ENCODE data around the gene CCR7.

Gene CCR7

DNA sequence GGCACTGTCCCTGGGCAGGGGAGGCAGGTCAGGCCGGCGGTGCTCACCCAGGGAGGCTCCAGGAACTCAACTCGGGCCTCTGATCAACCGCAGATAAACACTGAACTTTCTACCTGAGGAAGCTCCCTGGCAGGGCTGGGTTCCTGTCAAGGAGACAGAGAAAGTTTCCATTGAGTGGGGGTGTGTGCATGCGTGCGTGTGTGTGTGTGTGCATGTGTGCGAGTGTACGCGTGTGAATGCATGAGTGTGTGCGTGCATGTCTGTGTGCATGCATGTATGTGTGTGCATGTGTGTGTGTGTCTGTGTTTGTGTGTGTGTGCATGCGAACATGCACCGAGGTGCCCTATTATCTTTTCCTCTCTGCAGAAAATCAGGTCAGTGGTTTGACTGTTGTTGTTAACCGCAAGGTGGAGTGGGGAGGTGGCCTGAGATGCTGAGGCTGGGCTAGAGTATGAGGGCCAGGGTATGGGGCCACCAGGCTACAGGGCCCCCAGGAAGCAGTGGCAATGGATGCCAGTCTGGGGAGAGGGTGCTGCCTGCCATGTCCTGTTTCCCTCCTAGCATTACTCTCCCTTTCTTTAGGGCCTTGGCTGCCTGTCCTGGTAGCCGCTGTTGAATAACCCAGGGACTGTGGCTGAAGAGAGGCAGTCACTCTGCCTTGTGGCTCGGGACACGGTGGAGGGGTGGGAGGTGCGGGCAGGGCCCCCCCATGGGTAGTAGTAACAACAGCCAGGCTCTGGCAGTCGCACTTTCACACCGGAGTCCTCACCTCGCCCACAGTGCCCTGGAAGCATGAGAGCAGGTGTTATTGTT is 24.0 kb downstream of the CCR7 start:
- no peaks in the 10 kb centered on the region for H3K36me3 Mint-ChIP-seq (ENCODE audit: low read depth)
- H3K4me1 Mint-ChIP-seq = peaks cover 59% of the 10 kb centered on the region
- H3K9me3 Mint-ChIP-seq = no peaks in the 10 kb centered on the region
- TF ChIP-seq, protein P1, sequence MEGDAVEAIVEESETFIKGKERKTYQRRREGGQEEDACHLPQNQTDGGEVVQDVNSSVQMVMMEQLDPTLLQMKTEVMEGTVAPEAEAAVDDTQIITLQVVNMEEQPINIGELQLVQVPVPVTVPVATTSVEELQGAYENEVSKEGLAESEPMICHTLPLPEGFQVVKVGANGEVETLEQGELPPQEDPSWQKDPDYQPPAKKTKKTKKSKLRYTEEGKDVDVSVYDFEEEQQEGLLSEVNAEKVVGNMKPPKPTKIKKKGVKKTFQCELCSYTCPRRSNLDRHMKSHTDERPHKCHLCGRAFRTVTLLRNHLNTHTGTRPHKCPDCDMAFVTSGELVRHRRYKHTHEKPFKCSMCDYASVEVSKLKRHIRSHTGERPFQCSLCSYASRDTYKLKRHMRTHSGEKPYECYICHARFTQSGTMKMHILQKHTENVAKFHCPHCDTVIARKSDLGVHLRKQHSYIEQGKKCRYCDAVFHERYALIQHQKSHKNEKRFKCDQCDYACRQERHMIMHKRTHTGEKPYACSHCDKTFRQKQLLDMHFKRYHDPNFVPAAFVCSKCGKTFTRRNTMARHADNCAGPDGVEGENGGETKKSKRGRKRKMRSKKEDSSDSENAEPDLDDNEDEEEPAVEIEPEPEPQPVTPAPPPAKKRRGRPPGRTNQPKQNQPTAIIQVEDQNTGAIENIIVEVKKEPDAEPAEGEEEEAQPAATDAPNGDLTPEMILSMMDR (IDR thresholded peaks at IDR 0.05) = no peak
- H3K27me3 Mint-ChIP-seq (ENCODE audit: low read depth, poor library complexity) = peaks cover 14% of the 10 kb centered on the region
- no peak overlapping the region for H3K4me3 Mint-ChIP-seq
- H3K27ac Mint-ChIP-seq = no peak overlapping the region
- no peak for DNase-seq

DNA sequence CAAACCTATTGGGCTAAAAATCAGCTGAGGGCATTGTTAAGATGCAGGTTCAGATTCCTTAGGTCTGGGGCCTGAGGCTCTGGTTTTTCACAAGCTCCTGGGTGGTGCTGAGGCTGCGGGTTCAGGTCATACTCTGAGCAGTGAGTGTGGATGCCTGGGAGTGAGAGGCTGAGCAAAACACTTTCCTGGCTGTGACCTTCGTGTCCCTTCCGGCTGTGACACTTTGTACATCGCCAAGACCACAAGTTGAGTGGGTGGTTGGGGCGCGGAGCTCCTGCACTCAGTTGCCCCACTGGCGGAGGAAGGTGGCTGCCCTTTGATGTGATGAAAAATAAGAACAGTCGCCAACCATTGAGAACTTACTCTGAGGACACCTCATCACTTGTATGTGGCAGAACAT is 24.8 kb downstream of the CCR7 start:
- TF ChIP-seq, protein P1 (IDR thresholded peaks at IDR 0.05) = no peak
- Mint-ChIP-seq H3K4me3 (no peak overlapping the region), H3K4me1 (peaks cover 62% of the 10 kb centered on the region), H3K36me3 (ENCODE audit: low read depth) (no peaks in the 10 kb centered on the region), H3K27ac (no peak overlapping the region), H3K9me3 (no peaks in the 10 kb centered on the region), H3K27me3 (ENCODE audit: low read depth, poor library complexity) (peaks cover 10% of the 10 kb centered on the region)
- no peak for DNase-seq

DNA sequence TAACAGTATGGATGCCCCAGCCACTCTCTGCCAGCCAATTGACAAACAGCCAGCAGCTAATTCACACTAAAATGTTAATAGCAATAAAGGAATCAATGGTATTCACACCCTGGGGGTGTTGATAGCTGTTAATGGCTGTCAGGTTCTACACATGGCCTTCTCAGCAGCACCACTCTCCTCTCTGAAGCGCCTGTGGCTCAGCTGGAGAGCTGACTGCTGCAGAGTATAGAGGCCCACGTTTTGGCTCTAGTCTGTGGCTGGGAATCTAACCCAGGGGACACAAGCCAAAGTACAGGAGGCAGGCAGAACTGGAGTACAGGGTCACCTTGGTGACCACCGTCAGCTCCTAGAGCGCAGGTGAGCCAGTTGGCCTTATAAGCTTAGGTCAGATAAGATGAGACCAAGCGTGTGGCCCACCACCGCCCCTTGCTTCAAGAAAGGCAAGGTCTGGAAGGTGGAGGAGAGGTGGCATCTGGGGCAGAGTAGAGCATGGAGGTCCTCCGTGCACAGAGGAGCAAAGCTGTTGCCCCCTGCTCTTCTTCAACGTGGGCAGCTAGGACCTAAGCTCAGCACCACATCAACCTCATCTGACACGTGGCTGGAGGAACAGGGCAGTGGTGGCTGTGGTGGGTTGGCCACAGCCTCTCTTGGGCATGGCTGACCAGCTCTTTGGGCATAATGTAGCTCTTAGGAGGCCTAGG is 25.4 kb downstream of the CCR7 start:
- Mint-ChIP-seq H3K36me3 (ENCODE audit: low read depth) (no peaks in the 10 kb centered on the region), H3K4me3 (no peak overlapping the region), H3K27me3 (ENCODE audit: low read depth, poor library complexity) (peaks cover 10% of the 10 kb centered on the region), H3K9me3 (no peaks in the 10 kb centered on the region), H3K27ac (no peak overlapping the region), H3K4me1 (peaks cover 58% of the 10 kb centered on the region)
- DNase-seq = no peak
- TF ChIP-seq, protein P1 (IDR thresholded peaks at IDR 0.05) = no peak

DNA sequence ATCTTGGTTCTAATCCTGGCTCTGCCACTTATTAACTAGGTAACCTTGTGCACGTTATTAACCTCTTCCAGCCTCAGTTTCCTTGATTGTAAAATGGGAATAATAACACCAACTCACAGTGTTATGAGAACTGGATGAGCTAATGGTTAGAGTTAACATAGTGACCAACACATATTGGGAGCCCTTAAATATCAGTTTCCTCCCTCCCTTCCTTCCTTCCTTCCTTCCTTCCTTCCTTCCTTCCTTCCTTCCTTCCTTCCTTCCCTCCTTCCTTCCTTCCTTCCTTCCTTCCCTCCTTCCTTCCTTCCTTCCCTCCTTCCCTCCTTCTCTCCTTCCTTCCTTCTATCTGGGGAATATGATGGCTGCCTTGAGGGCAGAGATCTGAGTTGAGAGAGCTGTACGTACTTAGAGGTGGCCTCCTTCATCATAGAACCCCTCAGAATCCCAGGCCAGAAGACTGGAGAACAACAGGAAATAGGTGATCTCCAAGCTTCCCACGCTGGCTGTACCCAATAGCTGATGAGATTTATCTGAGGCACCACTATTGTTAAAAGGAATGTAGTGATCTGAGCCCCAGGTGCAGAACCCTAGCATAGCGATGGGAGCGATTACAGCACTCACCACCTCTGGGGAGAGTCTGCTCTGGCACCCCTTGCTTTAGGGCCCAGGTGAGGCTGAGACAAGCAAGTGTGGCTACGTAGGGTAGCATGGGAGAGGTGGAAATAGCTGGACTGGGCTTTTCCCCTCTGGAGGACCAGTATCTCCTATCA is 26.2 kb downstream of the CCR7 start:
- H3K27me3 Mint-ChIP-seq (ENCODE audit: low read depth, poor library complexity) = peaks cover 8% of the 10 kb centered on the region
- H3K27ac Mint-ChIP-seq = no peak overlapping the region
- no peak for DNase-seq
- H3K36me3 Mint-ChIP-seq (ENCODE audit: low read depth) = no peaks in the 10 kb centered on the region
- peaks cover 61% of the 10 kb centered on the region for H3K4me1 Mint-ChIP-seq
- H3K9me3 Mint-ChIP-seq = no peaks in the 10 kb centered on the region
- no peak overlapping the region for H3K4me3 Mint-ChIP-seq
- TF ChIP-seq, protein P1 (IDR thresholded peaks at IDR 0.05) = no peak

DNA sequence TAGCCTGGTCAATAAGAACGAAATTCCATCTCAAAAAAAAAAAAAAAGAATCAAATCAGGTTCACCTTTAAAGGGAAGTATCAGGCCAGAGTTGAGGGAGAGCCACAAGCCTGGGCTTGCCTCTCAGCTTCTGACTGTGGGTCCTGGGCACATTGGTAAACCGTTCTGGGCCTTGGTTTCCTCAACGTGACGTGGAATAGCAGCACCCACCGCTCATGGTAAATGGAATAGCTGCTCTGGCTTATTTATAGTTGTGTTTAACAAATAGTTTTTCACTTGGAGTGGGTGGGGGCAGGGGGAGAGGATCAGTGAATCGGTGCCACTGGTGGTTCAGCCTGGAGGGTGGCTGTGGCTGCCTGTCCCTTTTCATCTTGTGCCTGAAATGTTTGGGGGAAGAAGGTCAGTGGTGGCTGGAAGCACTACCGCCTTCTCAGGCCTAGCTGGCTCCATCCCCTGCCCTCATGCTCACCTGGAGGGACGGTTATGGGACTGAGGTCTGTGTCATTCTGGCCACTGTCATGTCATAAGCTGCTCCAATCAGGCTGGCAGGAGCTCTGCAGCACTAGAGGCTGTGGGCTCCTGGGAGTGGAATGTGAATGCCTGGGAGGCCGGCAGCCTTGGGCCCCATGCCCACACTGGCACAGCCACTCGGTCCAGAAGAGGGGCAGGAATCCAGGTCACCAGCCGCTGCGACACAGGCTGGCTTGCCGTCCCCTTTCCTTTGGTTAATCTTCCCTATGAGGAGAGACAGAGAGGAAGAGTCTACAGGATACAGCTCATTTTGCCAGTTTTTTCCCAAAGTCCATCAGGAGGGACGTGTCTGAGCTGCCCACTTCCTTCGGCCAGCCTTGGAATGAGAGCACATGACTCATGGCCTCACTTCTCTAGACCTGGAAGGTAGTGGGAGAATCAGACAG is 27.0 kb downstream of the CCR7 start:
- no peak for DNase-seq
- Mint-ChIP-seq H3K4me1 (peaks cover 61% of the 10 kb centered on the region), H3K4me3 (no peak overlapping the region)

More for the DNA sequence above, 27.0 kb downstream of the CCR7 start:
- Mint-ChIP-seq H3K27me3 (ENCODE audit: low read depth, poor library complexity) (peaks cover 11% of the 10 kb centered on the region), H3K9me3 (no peaks in the 10 kb centered on the region), H3K36me3 (ENCODE audit: low read depth) (no peaks in the 10 kb centered on the region), H3K27ac (no peak overlapping the region)
- TF ChIP-seq, protein P1 (IDR thresholded peaks at IDR 0.05) = no peak
